Stimulated activated CD4-positive, alpha-beta T cell treated with anti-CD3 and anti-CD28 coated beads, Interleukin-15, amount 100 ng/mL, for 24 hours (primary cell): Measurements from ENCODE around the gene DGKQ.
A peak's percentile ranks its signal among the peaks of the same experiment; 100 is the strongest.
"Not testable (repeated sequence)": the region's sequence is repeated elsewhere in the genome, so short reads cannot be mapped to it uniquely, and the experiment has no call there.

Experiments used
- DNase-seq: peaks from one replicate; pipeline ENCODE4 v3.0.0-alpha.2; 2020

The DGKQ gene

DNA sequence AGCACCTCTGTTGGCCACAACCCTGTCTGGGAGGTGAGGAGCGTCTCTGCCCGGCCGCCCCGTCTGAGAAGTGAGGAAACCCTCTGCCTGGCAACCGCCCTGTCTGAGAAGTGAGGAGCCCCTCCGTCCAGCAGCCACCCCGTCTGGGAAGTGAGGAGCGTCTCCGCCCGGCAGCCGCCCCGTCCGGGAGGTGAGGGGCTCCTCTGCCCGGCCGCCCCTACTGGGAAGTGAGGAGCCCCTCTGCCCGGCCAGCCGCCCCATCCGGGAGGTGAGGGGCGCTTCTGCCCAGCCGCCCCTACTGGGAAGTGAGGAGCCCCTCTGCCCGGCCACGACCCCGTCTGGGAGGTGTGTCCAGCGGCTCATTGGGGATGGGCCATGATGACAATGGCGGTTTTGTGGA is 2.6 kb upstream of the DGKQ start:
- not testable (repeated sequence) for DNase-seq

DNA sequence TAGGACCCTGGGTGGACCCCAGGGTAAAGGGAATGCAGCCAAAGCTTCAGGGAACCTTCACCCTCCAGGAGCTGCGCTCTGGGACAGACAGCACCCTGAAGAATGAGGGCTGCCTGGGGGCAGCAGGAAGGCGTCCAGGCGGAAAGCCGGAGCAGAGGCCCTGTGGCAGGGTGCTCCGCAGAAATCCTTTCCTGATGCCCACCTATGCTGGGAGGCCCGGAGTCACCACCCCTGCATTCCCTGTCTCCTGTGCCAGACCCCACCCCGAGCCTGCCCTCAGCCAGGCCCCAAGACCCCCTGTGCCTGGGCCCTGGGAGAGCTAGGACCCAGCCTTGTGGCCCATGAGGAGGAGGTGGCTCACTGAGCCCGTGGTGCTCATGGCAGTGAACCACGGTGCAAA is 1.3 kb upstream of the DGKQ start:
- DNase-seq, result no peak

DNA sequence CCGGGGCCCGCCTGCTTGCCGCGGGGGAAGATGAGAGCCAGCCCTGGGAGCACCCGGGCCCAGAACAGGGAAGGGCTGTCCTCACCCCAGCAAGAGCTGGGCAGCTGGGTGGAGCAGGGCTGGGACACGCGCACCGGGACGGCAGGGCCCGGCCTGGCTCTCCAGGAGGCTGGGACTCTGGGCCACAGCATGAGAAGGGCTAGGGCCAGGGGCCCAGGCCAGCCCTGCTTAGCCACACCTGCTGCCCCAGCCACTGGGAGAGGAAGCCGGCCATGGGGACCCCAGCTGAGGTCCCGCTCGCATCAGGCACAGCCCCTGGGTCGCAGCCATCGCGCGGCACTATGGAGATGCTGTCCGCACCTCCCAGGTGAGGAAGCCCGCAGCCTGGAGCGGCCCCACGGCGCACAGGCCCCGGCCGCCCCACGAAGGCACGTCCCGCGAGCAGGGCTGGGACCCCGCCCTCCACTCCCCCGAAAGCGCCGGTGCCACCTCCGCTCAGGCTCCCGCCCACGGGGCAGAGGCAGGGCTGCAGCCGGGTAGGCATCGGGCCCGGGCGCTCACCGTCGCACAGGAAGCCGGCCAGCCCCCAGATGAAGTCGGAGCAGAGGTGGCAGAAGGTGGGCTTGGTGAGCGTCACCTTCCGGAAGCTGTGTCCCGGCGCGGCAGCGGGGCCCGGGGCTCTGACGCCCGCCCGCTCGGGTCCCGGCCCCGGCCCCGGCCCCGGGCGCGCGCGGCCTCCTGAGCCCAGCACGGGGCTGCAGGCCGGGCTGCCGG is 531 bp downstream of the DGKQ start:
- DNase-seq, result peak; percentile 66

DNA sequence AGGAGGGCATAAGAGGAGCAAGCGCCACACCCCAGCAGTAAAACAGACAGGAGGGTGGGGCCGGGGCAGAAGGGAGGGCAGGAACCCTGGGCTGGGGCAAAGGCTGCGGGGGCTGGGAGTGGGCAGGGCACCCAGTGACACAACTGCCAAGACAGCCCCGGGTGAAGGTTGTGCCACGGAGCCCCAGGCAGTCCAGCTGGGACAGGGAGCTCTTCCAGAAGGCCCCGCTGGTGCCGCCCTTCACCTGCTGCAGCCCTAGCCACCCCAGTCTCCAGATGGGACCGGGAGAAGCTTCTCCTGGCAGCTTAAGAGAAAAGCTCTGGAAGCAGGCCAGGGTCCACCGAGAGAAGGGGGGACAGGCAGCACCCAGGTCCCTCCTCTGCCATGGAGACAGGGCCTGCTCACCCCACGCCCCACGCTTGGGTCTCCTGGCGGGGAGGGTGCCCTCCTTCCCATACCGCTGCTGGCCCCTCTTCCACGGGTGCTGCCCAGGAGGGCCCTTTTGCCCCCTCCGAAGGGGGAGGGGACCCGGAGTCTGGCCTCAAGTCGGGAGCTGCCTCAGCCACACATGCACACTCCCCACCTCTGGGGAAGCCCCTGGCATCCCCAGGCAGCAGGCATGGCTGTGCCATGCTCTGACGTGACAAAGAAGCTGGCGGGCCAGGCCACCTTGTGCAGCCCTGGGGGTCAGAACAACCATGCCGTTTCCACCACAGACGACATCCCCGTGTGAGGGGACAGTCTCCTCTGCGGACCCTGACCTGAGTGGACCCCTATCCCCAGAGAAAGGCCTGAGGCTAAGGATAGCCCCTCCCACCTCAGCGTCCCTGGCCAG is 1.5 kb downstream of the DGKQ start:
- DNase-seq, result no peak

DNA sequence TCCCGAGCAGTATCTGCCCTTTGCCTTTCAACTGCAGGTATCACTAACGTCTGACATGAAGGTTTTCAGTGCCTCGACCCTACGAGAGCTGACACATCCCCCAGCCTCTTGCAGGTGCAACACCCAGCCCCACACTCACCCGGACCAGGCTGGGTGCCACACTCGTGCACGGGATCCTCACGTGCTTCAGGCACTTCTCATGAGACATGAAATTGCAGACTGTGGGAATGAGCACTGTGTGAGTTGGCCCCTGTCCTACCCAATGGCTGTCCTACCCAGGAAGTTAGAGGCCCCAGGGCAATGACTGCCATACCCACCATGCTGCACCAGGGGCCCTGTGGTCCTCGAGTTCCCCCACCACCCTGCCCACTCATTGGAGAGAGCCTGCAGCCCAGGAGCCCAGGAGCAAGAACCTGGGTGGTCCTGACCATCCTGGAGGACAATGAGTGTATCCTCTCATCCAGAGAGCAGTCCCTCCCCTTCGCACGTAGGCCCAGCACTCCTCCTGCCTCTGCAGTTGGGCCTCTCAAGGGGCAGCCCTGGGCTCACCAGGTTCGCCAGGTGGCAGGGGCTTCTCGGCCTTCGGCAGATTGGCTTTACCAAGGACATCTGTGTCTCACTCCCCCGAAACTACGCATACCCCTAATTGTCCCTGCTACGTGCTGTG is 2.4 kb downstream of the DGKQ start:
- DNase-seq, result no peak

DNA sequence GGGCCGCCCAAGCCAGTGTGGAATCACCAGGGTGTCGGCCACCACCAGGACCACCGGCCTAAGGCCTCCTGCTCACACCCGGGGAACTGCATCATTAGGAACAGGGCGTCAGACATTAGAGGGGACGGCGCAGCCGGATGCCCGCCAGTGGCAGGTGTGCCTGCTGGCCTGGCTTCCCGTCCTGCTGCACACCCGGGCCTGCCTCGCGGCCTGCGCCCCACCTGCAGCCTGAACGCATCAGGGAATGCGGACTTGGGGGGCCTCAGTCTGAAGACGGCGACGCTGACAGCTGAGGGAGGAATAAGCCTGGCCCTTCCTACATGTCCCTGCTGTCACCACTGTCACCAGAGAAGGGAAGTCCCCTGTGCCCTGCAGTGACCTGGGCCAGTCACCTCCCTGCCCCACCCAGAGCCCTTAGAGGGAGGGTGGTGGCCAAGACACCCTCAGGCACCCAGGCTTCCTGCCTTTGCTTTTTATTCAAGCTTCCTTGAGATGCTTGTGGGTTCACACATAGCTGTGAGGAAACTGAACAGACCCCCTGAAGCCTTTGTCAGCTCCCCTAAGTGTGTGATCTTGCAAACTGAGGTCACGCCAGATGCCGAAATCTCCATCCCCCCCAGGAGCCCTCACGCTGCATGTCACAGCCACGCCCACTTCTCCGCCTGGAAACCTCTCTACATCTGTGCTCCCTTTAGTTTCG is 3.2 kb downstream of the DGKQ start:
- no peak for DNase-seq

DNA sequence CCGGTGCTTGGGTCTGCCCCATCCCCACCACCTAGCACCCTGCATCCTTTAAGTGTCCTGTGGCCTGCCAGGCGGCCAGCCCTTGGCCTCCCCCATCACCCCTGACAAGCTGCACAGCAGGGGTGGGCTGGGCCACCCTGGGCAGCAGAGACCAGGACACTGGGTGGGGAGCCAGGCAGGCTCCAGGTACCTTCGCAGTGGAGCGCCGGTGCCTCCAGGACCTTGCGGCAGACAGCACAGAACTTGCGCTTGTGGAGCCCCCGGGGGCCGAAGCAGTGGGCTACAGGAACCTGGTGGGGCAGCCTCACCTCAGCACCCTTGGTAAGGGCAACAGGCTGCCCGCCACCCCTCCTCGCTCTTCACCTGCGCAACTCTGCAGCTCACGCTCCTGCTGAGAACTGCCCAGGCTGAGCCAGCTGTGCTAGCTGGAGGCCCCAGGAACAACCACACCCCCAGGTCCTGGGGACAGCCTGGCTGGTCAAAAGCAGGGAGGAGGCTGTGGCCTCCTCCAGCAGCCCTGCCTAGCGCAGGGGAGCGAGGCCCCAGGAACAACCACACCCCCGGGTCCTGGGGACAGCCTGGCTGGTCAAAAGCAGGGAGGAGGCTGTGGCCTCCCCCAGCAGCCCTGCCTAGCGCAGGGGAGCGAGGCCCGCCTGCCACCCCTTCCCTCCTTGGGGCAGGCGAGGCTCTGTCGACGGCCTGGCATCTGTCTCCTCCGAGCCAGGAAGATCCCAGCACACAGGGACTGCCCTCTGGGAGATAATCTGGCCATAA is 4.6 kb downstream of the DGKQ start:
- DNase-seq, result no peak

DNA sequence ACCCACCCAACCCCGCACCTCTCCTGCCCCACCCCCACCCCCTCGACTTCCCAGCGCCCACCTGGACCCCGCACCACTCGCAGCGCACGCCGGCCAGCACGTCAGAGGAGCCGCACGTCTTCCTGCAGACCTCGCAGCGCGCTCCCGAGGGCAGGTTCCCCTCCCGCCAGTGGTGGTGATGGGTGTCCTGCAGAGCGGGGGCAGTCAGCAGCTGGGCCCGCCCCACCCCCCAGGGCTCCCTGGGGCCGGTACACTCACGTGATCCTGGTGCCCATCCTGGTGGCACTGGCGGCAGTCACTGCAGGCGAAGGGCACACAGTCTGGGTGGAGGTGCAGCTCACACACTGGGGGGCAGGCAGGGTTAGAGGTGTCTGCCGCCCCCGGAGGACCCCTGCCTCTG is 5.1 kb downstream of the DGKQ start:
- no peak for DNase-seq

DNA sequence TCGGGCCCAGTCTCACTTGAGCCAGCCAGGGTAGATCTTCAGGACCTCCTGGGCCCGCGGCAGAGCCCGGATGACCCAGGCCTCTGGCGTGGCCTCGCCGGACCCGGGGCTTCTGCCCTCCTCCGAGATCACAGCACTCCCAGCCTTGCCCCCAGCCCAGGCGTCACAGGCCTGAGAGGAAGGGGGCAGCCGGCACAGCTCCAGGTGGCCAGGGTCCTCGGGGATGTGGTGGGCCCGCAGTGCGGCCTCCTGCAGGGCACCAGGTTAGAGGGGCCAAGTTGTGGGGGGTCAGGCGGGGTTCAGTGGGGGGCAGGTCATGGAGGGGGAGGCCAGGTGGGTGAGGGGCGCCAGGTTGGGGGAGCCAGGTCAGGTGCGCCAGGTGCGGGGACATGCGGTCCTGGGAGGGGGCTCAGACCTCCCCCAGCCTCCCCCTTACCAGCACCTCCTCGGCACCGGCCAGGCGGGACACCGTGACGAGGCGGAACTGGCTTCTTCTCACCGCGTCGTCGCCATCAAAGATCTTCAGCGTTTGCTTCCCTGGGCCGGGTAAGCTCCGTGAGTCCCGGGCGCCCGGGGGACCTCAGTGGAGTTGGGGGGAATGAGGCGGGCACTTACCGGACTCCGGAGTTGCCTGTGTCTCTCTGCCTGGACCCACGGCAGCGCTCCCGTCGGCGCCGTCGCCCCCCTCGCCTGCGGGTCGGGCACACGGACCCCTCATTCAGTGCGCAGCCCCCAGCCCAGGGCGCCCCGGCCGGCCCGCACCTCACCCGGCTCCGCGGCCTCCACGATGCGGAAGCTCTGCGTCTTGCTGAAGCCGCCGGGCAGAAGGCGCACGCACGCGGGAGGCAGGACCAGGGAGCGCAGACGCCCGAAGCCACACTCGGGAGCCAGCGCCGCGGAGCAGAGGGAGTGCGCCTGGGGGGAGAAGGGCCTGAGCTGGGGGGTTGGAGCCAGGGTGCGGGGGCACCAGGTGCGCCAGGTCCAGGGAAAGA is 6.0 kb downstream of the DGKQ start:
- no peak for DNase-seq

DNA sequence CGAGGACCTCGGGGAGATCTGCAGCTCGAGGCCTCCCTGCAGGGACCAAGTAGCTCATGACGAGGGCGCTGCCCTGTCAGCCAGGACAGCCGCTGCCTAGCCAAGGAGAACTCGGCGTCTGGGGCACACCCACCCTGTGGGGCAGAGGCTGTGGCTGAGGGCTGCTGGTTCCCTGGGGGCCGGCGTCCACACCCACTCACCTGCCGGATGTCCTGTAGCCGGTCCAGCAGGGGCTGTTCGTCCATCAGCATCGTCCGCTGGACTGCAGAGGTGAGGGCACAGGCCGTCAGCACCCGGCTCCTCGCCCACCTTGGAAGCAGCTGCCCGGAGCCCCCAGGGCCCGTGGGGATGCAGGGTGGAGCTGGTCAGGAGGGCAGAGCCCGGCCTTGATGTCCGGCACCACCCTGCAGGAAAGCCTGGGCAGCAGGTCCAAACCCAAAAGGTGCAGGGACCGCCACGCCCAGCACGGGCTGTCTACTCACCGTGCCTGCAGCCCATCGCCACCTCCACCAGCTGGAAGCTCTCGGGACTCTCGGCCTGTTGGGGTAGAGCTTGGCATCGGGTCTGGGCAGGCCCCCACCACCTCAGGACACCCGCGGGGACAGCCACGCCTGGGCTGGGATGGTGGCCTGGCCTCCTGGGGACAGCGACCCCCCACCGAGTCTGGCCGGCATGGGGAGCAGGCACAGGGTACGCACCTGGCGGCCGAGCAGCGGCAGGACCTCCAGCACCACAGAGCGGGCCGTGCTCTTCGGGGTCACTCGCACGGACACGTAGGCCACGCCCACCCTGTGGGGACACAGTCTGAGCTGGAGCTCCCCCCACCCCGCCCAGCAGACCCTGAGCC is 6.9 kb downstream of the DGKQ start:
- DNase-seq, result no peak

DNA sequence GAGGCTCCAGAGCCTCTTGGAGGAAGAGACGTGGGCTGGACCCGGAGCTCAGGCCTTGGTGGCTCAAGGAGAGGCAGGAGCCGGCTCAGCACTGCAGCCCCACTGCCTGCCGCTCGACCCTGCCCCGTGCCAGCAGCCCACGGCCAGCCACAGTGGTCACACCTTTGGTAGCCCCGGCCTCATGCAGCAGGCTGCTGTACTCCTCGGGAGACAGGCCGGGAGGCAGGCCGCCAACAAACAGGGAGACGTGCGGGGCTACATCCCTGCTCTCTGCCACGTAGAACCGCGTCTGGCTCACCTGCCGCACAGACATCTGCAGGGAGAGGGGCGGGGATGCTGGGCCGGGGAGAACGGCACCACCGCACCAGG is 7.6 kb downstream of the DGKQ start:
- no peak for DNase-seq

DNA sequence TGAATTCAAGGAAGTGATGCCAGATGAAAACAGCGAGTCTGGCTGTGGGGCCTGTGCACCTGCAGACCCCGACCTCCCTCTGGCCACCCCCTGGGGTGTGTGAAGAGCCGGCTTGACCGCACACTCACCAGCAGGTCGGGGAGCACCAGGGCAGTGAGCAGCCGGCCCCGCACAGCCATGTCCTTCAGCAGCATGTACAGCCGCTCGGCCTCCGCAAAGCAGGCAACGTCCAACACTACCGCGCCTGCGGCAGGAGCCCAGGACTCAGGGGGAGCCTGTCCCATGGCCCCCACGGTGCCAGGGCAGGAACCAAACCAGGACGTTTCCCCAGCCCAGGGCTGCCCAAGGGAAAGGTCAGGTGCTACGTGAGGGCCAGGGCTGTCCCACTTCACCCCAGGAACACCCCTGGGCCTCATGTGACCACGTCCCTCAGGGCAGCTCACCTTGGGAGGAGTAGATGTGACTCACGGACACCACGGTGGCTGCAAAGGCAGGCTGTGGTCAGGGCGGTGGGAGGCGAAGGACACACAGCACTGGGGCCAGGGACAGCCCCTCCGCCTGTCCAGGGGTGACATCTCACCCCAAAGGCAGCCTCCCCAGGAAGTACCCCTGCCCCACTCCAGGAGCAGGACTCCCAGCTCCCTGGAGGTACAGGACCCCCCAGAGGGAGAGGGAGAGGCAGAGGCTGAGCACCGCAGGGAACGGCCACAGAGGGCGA is 8.2 kb downstream of the DGKQ start:
- no peak for DNase-seq

DNA sequence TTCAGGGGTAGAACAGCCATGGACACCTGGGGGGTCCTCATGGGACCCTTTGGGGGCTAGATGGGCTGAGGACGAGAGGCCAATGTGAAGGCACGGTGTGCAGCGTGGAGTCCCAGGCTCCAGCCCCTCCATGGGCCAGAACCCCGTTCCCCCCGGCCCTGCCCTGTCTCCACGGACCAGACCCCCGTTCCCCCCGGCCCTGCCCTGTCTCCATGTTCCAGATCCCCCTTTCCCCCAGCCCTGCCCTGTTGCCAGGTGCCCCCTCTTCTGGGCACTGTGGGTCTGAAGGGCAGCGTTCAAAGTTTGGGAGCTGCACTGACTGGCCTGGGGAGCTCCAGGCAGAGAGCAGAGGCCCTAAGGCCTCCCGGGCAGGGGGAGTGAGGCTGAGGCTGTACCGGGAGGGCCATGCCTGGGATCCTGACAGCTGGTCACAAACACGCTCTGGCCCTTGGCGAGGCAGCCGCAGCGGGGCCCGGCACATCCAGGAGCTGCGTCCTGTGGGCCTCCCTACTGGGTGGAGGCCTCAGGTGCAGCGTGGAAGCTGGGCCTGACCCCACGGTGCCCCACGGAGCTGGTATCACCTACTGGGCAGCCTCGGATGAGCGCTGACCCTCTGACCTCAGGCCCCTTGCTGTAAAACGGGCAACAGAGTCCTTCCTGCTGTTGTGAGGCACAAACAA is 8.9 kb downstream of the DGKQ start:
- DNase-seq, result no peak

DNA sequence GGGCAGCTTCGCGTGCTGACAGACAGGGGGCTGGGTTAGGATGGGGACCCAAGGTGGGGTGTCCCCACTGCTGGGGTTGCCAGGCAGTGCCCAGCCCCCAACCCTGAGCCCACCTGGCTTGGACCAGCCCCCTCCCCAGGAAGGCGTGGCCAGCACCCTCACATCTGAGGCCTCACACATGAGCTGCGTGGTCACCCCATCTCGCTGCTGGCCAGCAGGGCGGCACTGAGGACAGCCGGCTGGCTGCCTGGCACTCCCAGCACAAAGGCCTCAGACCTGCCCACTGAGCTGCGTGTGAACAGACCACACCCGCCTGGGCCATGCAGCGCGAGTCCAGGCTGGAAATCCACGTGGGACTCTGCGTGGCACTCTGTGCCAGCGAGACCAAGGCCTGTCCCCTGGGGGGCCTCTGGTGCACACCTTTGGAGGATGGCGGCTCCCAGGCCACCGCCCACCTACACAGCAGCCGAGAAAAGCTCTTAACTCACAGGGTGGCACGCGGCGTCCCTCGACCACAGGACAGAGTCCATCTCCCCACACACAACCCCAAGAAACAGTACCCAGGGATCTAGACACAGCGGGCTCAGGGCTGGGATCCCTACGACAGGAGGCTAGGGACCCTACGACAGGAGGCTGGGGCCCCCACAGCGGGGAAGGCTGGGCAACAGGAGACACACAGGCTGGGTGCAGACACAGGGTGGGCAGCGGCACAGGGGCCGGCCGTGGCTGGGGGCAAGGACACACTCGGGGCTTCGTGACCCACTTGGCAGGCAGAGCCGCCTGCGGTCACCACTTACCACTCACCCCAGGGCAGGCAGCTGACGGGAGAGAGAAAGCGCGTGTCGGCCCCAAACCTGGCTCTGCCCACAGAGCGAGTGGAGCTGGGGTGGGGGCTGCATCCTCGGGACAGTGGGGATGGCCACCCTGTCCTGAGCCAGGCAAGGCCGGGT is 9.8 kb downstream of the DGKQ start:
- no peak for DNase-seq

DNA sequence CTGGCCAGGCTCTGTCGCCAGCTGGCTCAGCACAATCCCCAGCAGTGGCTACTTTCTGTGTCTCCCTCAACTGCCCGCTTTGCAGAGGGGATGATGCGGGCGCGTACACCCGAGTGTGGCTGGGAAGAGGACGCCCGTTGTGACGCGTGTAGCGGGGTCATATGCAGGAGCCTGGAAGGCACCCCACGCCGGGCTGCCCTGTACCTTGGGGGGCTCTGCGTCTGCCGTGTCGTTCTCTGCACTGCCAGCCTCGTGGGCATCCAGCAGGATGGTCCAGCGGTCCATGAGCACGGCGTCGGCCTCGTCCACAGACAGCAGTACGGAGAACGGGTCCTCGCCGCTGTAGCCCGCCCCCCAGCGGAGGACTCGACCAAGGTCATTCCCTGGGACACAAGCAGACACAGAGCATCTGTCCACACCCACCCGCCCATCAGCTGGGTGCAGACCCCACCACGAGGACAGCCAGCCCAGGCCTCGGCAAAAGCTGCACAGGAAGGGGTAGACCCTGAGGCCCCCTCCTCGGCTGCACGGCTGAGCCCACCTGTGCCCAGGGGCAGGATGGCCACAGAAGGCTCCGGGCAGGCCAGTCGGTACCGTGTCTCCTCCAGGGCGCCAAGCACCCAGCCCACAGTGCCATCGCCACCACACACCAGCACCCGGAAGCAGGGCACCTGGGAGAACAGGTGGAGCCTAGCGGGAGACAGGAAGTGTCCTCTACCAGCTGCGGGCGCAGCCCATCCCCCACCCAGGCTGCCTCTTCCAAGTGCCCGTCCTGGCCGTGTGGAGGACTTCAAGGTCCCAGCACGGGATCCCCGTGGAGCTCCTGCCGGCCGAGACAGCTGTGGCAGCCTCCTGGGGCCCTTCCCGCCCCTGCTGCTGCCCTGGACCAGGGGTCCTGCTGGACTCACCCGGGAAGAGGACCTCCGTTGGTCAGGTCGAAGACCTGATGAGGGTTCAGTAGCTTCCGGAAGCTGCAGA is 10.8 kb downstream of the DGKQ start:
- DNase-seq, result no peak
